Measurements from ENCODE around the gene B3GNT4.
A peak's percentile ranks its signal among the peaks of the same experiment; 100 is the strongest.
"Not testable (repeated sequence)": the region's sequence is repeated elsewhere in the genome, so short reads cannot be mapped to it uniquely, and the experiment has no call there.

The B3GNT4 gene

GRCh38 chr12:122201381-122201780 is 2.1 kb upstream of the B3GNT4 start:
- no peaks in the 10 kb centered on the region for H3K9me3 ChIP-seq (ENCODE audit: control insufficient read depth, low read length)
- no peak overlapping the region for H3K4me3 ChIP-seq (ENCODE audit: insufficient read depth, low read depth, low read length)
- H3K36me3 ChIP-seq (ENCODE audit: control insufficient read depth, insufficient read depth, low read length): no peaks in the 10 kb centered on the region
- no peak overlapping the region for H3K27ac ChIP-seq (ENCODE audit: insufficient read depth, low read depth, low read length, poor library complexity, severe bottlenecking)
- 90 to 93% methylated on average over 5 of the region's 5 CpGs for WGBS, 2 experiments
- no peaks in the 10 kb centered on the region for H3K4me1 ChIP-seq (ENCODE audit: control insufficient read depth, insufficient read depth, low read length)
- H3K27me3 ChIP-seq (ENCODE audit: control insufficient read depth, insufficient read depth, low read length, poor library complexity, severe bottlenecking): peaks cover 63% of the 10 kb centered on the region

GRCh38 chr12:122202017-122202416 is 1.5 kb upstream of the B3GNT4 start:
- H3K9me3 ChIP-seq (ENCODE audit: control insufficient read depth, low read length): no peaks in the 10 kb centered on the region
- H3K4me1 ChIP-seq (ENCODE audit: control insufficient read depth, insufficient read depth, low read length): no peaks in the 10 kb centered on the region
- WGBS, 2 experiments: 91 to 94% methylated on average over 6 of the region's 6 CpGs
- no peak overlapping the region for H3K4me3 ChIP-seq (ENCODE audit: insufficient read depth, low read depth, low read length)
- H3K27ac ChIP-seq (ENCODE audit: insufficient read depth, low read depth, low read length, poor library complexity, severe bottlenecking): no peak overlapping the region
- H3K27me3 ChIP-seq (ENCODE audit: control insufficient read depth, insufficient read depth, low read length, poor library complexity, severe bottlenecking): peaks cover 65% of the 10 kb centered on the region
- H3K36me3 ChIP-seq (ENCODE audit: control insufficient read depth, insufficient read depth, low read length): no peaks in the 10 kb centered on the region

GRCh38 chr12:122202811-122203210 is 698 bp upstream of the B3GNT4 start:
- peak overlapping the region; percentile 41 for H3K4me3 ChIP-seq (ENCODE audit: insufficient read depth, low read depth, low read length)
- WGBS, 2 experiments: 79 to 84% methylated on average over 18 to 19 of the region's 19 CpGs

GRCh38 chr12:122204167-122205052 is 901 bp downstream of the B3GNT4 start:
- peaks cover 14% of the 10 kb centered on the region for H3K36me3 ChIP-seq (ENCODE audit: control insufficient read depth, insufficient read depth, low read length)
- H3K4me3 ChIP-seq (ENCODE audit: insufficient read depth, low read depth, low read length): peak overlapping the region; percentile 41
- H3K27ac ChIP-seq (ENCODE audit: insufficient read depth, low read depth, low read length, poor library complexity, severe bottlenecking): no peak overlapping the region
- 9 to 11% methylated on average over 71 of the region's 71 CpGs for WGBS, 2 experiments
- peaks cover 65% of the 10 kb centered on the region for H3K27me3 ChIP-seq (ENCODE audit: control insufficient read depth, insufficient read depth, low read length, poor library complexity, severe bottlenecking)
- H3K4me1 ChIP-seq (ENCODE audit: control insufficient read depth, insufficient read depth, low read length): no peaks in the 10 kb centered on the region
- no peaks in the 10 kb centered on the region for H3K9me3 ChIP-seq (ENCODE audit: control insufficient read depth, low read length)

More at GRCh38 chr12:122202811-122203210, 698 bp upstream of the B3GNT4 start:
- H3K4me1 ChIP-seq (ENCODE audit: control insufficient read depth, insufficient read depth, low read length); H3K27ac ChIP-seq (ENCODE audit: insufficient read depth, low read depth, low read length, poor library complexity, severe bottlenecking); H3K9me3 ChIP-seq (ENCODE audit: control insufficient read depth, low read length); H3K36me3 ChIP-seq (ENCODE audit: control insufficient read depth, insufficient read depth, low read length): not testable (repeated sequence)
- peaks cover 65% of the 10 kb centered on the region for H3K27me3 ChIP-seq (ENCODE audit: control insufficient read depth, insufficient read depth, low read length, poor library complexity, severe bottlenecking)

GRCh38 chr12:122205053-122205925 is 1.8 kb downstream of the B3GNT4 start:
- H3K36me3 ChIP-seq (ENCODE audit: control insufficient read depth, insufficient read depth, low read length): peaks cover 14% of the 10 kb centered on the region
- H3K4me3 ChIP-seq (ENCODE audit: insufficient read depth, low read depth, low read length): no peak overlapping the region
- no peaks in the 10 kb centered on the region for H3K9me3 ChIP-seq (ENCODE audit: control insufficient read depth, low read length)
- peaks cover 62% of the 10 kb centered on the region for H3K27me3 ChIP-seq (ENCODE audit: control insufficient read depth, insufficient read depth, low read length, poor library complexity, severe bottlenecking)
- WGBS, 2 experiments: 66% methylated on average over 23 of the region's 23 CpGs
- H3K4me1 ChIP-seq (ENCODE audit: control insufficient read depth, insufficient read depth, low read length): no peaks in the 10 kb centered on the region
- no peak overlapping the region for H3K27ac ChIP-seq (ENCODE audit: insufficient read depth, low read depth, low read length, poor library complexity, severe bottlenecking)

DNA sequence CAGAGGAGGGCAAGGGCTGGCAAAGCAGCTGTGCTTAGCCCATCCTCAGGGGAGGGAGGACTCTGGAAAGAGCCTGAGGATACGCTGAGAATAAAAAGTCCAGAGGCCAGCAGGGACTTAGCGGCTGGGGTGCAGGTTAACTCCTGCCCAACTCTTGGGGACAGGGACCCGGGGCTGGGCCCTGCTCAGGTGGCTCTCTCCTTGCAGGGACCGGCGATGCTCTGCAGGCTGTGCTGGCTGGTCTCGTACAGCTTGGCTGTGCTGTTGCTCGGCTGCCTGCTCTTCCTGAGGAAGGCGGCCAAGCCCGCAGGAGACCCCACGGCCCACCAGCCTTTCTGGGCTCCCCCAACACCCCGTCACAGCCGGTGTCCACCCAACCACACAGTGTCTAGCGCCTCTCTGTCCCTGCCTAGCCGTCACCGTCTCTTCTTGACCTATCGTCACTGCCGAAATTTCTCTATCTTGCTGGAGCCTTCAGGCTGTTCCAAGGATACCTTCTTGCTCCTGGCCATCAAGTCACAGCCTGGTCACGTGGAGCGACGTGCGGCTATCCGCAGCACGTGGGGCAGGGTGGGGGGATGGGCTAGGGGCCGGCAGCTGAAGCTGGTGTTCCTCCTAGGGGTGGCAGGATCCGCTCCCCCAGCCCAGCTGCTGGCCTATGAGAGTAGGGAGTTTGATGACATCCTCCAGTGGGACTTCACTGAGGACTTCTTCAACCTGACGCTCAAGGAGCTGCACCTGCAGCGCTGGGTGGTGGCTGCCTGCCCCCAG is 2.8 kb downstream of the B3GNT4 start:
- Histone ChIP-seq H3K36me3 (ENCODE audit: control insufficient read depth, insufficient read depth, low read length) (peaks cover 17% of the 10 kb centered on the region), H3K4me1 (ENCODE audit: control insufficient read depth, insufficient read depth, low read length) (no peaks in the 10 kb centered on the region), H3K4me3 (ENCODE audit: insufficient read depth, low read depth, low read length) (no peak overlapping the region), H3K27ac (ENCODE audit: insufficient read depth, low read depth, low read length, poor library complexity, severe bottlenecking) (no peak overlapping the region), H3K9me3 (ENCODE audit: control insufficient read depth, low read length) (no peaks in the 10 kb centered on the region), H3K27me3 (ENCODE audit: control insufficient read depth, insufficient read depth, low read length, poor library complexity, severe bottlenecking) (peaks cover 52% of the 10 kb centered on the region)
- WGBS, 2 experiments: 87 to 88% methylated on average over 27 of the region's 27 CpGs

- peaks cover 46% of the 10 kb centered on the region for H3K27me3 ChIP-seq (ENCODE audit: control insufficient read depth, insufficient read depth, low read length, poor library complexity, severe bottlenecking)
- H3K36me3 ChIP-seq (ENCODE audit: control insufficient read depth, insufficient read depth, low read length): peaks cover 24% of the 10 kb centered on the region
- no peaks in the 10 kb centered on the region for H3K9me3 ChIP-seq (ENCODE audit: control insufficient read depth, low read length)
- H3K4me1 ChIP-seq (ENCODE audit: control insufficient read depth, insufficient read depth, low read length): no peaks in the 10 kb centered on the region
- WGBS, 2 experiments: 81 to 85% methylated on average over 8 of the region's 8 CpGs
- no peak overlapping the region for H3K4me3 ChIP-seq (ENCODE audit: insufficient read depth, low read depth, low read length)
- no peak overlapping the region for H3K27ac ChIP-seq (ENCODE audit: insufficient read depth, low read depth, low read length, poor library complexity, severe bottlenecking)
These were observed 3.5 kb downstream of the B3GNT4 start for GRCh38 chr12:122206976-122207375.

- peaks cover 27% of the 10 kb centered on the region for H3K36me3 ChIP-seq (ENCODE audit: control insufficient read depth, insufficient read depth, low read length)
- H3K27me3 ChIP-seq (ENCODE audit: control insufficient read depth, insufficient read depth, low read length, poor library complexity, severe bottlenecking): peaks cover 42% of the 10 kb centered on the region
These were observed 3.9 kb downstream of the B3GNT4 start for GRCh38 chr12:122207391-122207790.

GRCh38 chr12:122208073-122208820 is 4.7 kb downstream of the B3GNT4 start:
- 94% methylated on average over 18 of the region's 18 CpGs for WGBS, 2 experiments
- Histone ChIP-seq H3K36me3 (ENCODE audit: control insufficient read depth, insufficient read depth, low read length) (peaks cover 35% of the 10 kb centered on the region), H3K27ac (ENCODE audit: insufficient read depth, low read depth, low read length, poor library complexity, severe bottlenecking) (no peak overlapping the region), H3K27me3 (ENCODE audit: control insufficient read depth, insufficient read depth, low read length, poor library complexity, severe bottlenecking) (peaks cover 33% of the 10 kb centered on the region), H3K4me1 (ENCODE audit: control insufficient read depth, insufficient read depth, low read length) (no peaks in the 10 kb centered on the region), H3K4me3 (ENCODE audit: insufficient read depth, low read depth, low read length) (no peak overlapping the region), H3K9me3 (ENCODE audit: control insufficient read depth, low read length) (no peaks in the 10 kb centered on the region)

More at GRCh38 chr12:122207391-122207790, 3.9 kb downstream of the B3GNT4 start:
- 89 to 91% methylated on average over 8 of the region's 8 CpGs for WGBS, 2 experiments
- Histone ChIP-seq H3K4me3 (ENCODE audit: insufficient read depth, low read depth, low read length) (no peak overlapping the region), H3K27ac (ENCODE audit: insufficient read depth, low read depth, low read length, poor library complexity, severe bottlenecking) (no peak overlapping the region), H3K4me1 (ENCODE audit: control insufficient read depth, insufficient read depth, low read length) (no peaks in the 10 kb centered on the region), H3K9me3 (ENCODE audit: control insufficient read depth, low read length) (no peaks in the 10 kb centered on the region)
